Small intestine (tissue), 7 donors: Measurements from ENCODE around the gene PKP1. TPM values are rescaled to one million over a fixed set of nuclear protein-coding genes. Genes with fewer than 3 reads are reported as not detected.

Source experiments
- DNase-seq, 2 donors: peaks; one replicate each; pipeline versions ENCODE4 v3.0.0 to v3.0.0-alpha.2; 2013
- FAIRE-seq: peaks from 2 replicates; lab custom pipeline; 2012; peaks lifted over from hg19 to GRCh38; lab: Jason Lieb, UNC
- H3K27ac ChIP-seq, 3 donors: one replicate each; pipeline ENCODE4 v1.5.1; 2013; ENCODE audit warnings: low read length in 2 of 3, mild to moderate bottlenecking in 2 of 3, control low read depth in 1 of 3, inconsistent platforms in 1 of 3, low read depth in 1 of 3, moderate library complexity in 1 of 3
- H3K27me3 ChIP-seq, 3 donors: one replicate each; pipeline ENCODE4 v1.6.1; 2013; ENCODE audit warnings: low read length in 3 of 3, inconsistent platforms in 1 of 3; ENCODE audit not compliant: control insufficient read depth in 3 of 3, insufficient read depth in 3 of 3
- H3K36me3 ChIP-seq, 3 donors: one replicate each; pipeline ENCODE4 v1.6.1; 2013; ENCODE audit warnings: low read length in 3 of 3, inconsistent platforms in 1 of 3, low read depth in 1 of 3, mild to moderate bottlenecking in 1 of 3, moderate library complexity in 1 of 3; ENCODE audit not compliant: control insufficient read depth in 3 of 3, insufficient read depth in 2 of 3
- H3K4me1 ChIP-seq, 3 donors: one replicate each; pipeline ENCODE4 v1.6.1; 2013; ENCODE audit warnings: low read length in 2 of 3, inconsistent platforms in 1 of 3, low read depth in 1 of 3, mild to moderate bottlenecking in 1 of 3, moderate library complexity in 1 of 3; ENCODE audit not compliant: control insufficient read depth in 3 of 3, insufficient read depth in 2 of 3
- H3K4me3 ChIP-seq, 3 donors: one replicate each; pipeline ENCODE4 v1.5.1; 2013; ENCODE audit warnings: low read length in 3 of 3, control low read depth in 1 of 3, inconsistent platforms in 1 of 3, low read depth in 1 of 3, mild to moderate bottlenecking in 1 of 3, moderate library complexity in 1 of 3
- H3K9me3 ChIP-seq, 2 donors: one replicate each; pipeline ENCODE4 v1.6.1; 2013; ENCODE audit warnings: low read depth in 1 of 2, low read length in 1 of 2; ENCODE audit not compliant: control insufficient read depth in 2 of 2, insufficient read depth in 1 of 2
- WGBS, 3 donors: extraction: QIAGEN DNeasy Blood & Tissue Kit; methylation state at CpG; one replicate each; pipeline ENCODE4 v1.1.7; 2013; 5-methylcytosine and 5-hydroxymethylcytosine counted together
- polyA plus RNA-seq, 4 donors: library from polyadenylated mRNA; stranded (reverse) in 3 of 4; unstranded in 1 of 4; fragments of 200-250 nt in 3 of 4; fragments of 120-200 nt in 1 of 4; gene quantifications; one replicate each; pipeline versions ENCODE4 v1.2.1 to v1.2.3, GENCODE V29; 2013
- donor health status: healthy with polysubstance abuse.
- donor health status: control.
- donor health status: control.
- donor health status: Bipolar disorder and iron deficiency.
- donor health status: healthy.

The PKP1 gene
- polyA plus RNA-seq, 4 donors, result 0.24 to 0.69 (median 0.36) TPM

GRCh38 chr1:201302163-201303152 is 19.2 kb downstream of the PKP1 start:
- Histone ChIP-seq H3K4me1 (peaks cover 4 to 48% (median 7%) of the 10 kb centered on the region in 3 donors), H3K9me3 (no peaks in the 10 kb centered on the region), H3K27me3 (no peaks in the 10 kb centered on the region), H3K27ac (no peak overlapping the region), H3K4me3 (no peak overlapping the region), H3K36me3 (no peaks in the 10 kb centered on the region)
- peak; percentile 56 to 65 for DNase-seq
- no peak for FAIRE-seq
- 41 to 65% (median 51%) methylated on average over 19 to 20 of the region's 20 CpGs for WGBS, 3 donors

- WGBS, 3 donors, result 55 to 84% (median 83%) methylated on average over 3 of the region's 3 CpGs
- no peaks in the 10 kb centered on the region for H3K27me3 ChIP-seq
- no peak overlapping the region for H3K4me3 ChIP-seq
- no peak for FAIRE-seq
- peaks cover 4 to 52% (median 5%) of the 10 kb centered on the region in 3 donors for H3K4me1 ChIP-seq
- H3K27ac ChIP-seq, result no peak overlapping the region
- DNase-seq, result no peak
- no peaks in the 10 kb centered on the region for H3K9me3 ChIP-seq
- H3K36me3 ChIP-seq, result no peaks in the 10 kb centered on the region
Measured at GRCh38 chr1:201304126-201304525, 20.8 kb downstream of the PKP1 start.

- H3K4me1 ChIP-seq, result peaks cover 0 to 39% (median 3%) of the 10 kb centered on the region in 3 donors
- FAIRE-seq (no peak), DNase-seq (no peak)
- no peaks in the 10 kb centered on the region for H3K27me3 ChIP-seq
- no peaks in the 10 kb centered on the region for H3K9me3 ChIP-seq
- H3K27ac ChIP-seq, result no peak overlapping the region
- H3K4me3 ChIP-seq, result no peak overlapping the region
- H3K36me3 ChIP-seq, result no peaks in the 10 kb centered on the region
- 65 to 83% (median 73%) methylated on average over 5 of the region's 5 CpGs for WGBS, 3 donors
Measured at GRCh38 chr1:201305815-201306214, 22.5 kb downstream of the PKP1 start.

GRCh38 chr1:201307231-201307630 is 23.9 kb downstream of the PKP1 start:
- no peak for FAIRE-seq
- peaks cover 0 to 26% (median 3%) of the 10 kb centered on the region in 3 donors for H3K4me1 ChIP-seq
- WGBS, 3 donors, result 61 to 81% (median 69%) methylated on average over 9 of the region's 9 CpGs

GRCh38 chr1:201307760-201308499 is 24.6 kb downstream of the PKP1 start:
- Histone ChIP-seq H3K9me3 (no peaks in the 10 kb centered on the region), H3K4me1 (peaks cover 0 to 20% (median 3%) of the 10 kb centered on the region in 3 donors), H3K27ac (no peak overlapping the region), H3K27me3 (no peaks in the 10 kb centered on the region), H3K4me3 (no peak overlapping the region), H3K36me3 (no peaks in the 10 kb centered on the region)
- WGBS, 3 donors, result 24 to 62% (median 35%) methylated on average over 11 of the region's 11 CpGs
- DNase-seq (peak; percentile 70 to 81), FAIRE-seq (no peak)

More at GRCh38 chr1:201307231-201307630, 23.9 kb downstream of the PKP1 start:
- DNase-seq, result no peak
- Histone ChIP-seq H3K36me3 (no peaks in the 10 kb centered on the region), H3K4me3 (no peak overlapping the region), H3K9me3 (no peaks in the 10 kb centered on the region), H3K27ac (no peak overlapping the region), H3K27me3 (no peaks in the 10 kb centered on the region)

- DNase-seq (peak; percentile 85 to 86), FAIRE-seq (no peak)
- Histone ChIP-seq H3K9me3 (no peaks in the 10 kb centered on the region), H3K4me1 (peaks cover 0 to 15% (median 3%) of the 10 kb centered on the region in 3 donors), H3K27me3 (no peaks in the 10 kb centered on the region), H3K4me3 (no peak overlapping the region), H3K36me3 (no peaks in the 10 kb centered on the region), H3K27ac (no peak overlapping the region)
- WGBS, 3 donors, result 3 to 9% (median 4%) methylated on average over 9 of the region's 9 CpGs
Measured at GRCh38 chr1:201309416-201309815, 26.1 kb downstream of the PKP1 start.

GRCh38 chr1:201310251-201310985 is 27.1 kb downstream of the PKP1 start:
- Histone ChIP-seq H3K4me3 (no peak overlapping the region), H3K9me3 (no peaks in the 10 kb centered on the region), H3K36me3 (no peaks in the 10 kb centered on the region), H3K27me3 (peaks cover 0 to 2% (median 0%) of the 10 kb centered on the region in 3 donors), H3K4me1 (peaks cover 0 to 15% (median 3%) of the 10 kb centered on the region in 3 donors), H3K27ac (no peak overlapping the region)
- no peak for DNase-seq
- 54 to 63% (median 54%) methylated on average over 7 of the region's 7 CpGs for WGBS, 3 donors
- no peak for FAIRE-seq

- H3K4me3 ChIP-seq, result no peak overlapping the region
- H3K4me1 ChIP-seq, result peaks cover 0 to 15% (median 3%) of the 10 kb centered on the region in 3 donors
- peak in 1 of 2 donors; percentile 23 for DNase-seq
- H3K27ac ChIP-seq, result no peak overlapping the region
- FAIRE-seq, result no peak
- no peaks in the 10 kb centered on the region for H3K9me3 ChIP-seq
- WGBS, 3 donors, result 22 to 47% (median 46%) methylated on average over 4 of the region's 4 CpGs
- H3K27me3 ChIP-seq, result peaks cover 0 to 3% (median 0%) of the 10 kb centered on the region in 3 donors
- no peaks in the 10 kb centered on the region for H3K36me3 ChIP-seq
Measured at GRCh38 chr1:201310986-201311355, 27.7 kb downstream of the PKP1 start.
